Naive thymus-derived CD4-positive, alpha-beta T cell (primary cell): ENCODE measurements around the gene GALNT12. TPM values are rescaled to one million over a fixed set of nuclear protein-coding genes. Genes with fewer than 3 reads are reported as not detected.

Experiments
- ATAC-seq: fragments of 150-1000 bp; cut with Tn5 transposase; 2 replicates; pipeline ENCODE4 v1.10.0; 2021; ENCODE audit warnings: mild to moderate bottlenecking, moderate library complexity
- CTCF ChIA-PET: fragments of 350-600 bp; sonication (Branson Sonifier 250); formaldehyde crosslinking; loops from one replicate; lab custom pipeline; 2021; ENCODE audit warnings: antibody characterized with exemption; lab: Charles Lee
- POLR2A ChIA-PET: fragments of 350-600 bp; sonication (Branson Sonifier 250); formaldehyde crosslinking; loops from one replicate; lab custom pipeline; 2021; ENCODE audit warnings: antibody characterized with exemption, inconsistent platforms; lab: Charles Lee
- DNase-seq, 9 donors: peaks; one replicate each; pipeline versions ENCODE4 v3.0.0 to v3.0.0-alpha.2; 2020 to 2022; ENCODE audit warnings: mixed read lengths in 1 of 9
- H3K27ac ChIP-seq: one replicate; pipeline ENCODE4 v1.7.0; 2013; ENCODE audit warnings: mild to moderate bottlenecking, low read depth, low read length, moderate library complexity
- H3K27me3 ChIP-seq, 2 donors: one replicate each; pipeline ENCODE4 v1.7.0; 2013; ENCODE audit warnings: low read length in 2 of 2, mild to moderate bottlenecking in 2 of 2, moderate library complexity in 2 of 2; ENCODE audit not compliant: control insufficient read depth in 2 of 2, insufficient read depth in 2 of 2
- H3K36me3 ChIP-seq, 3 experiments: 1 replicate in 2 of 3; 2 replicates in 1 of 3; pipeline ENCODE4 v1.7.0; 2013; ENCODE audit warnings: low read length in 3 of 3, mild to moderate bottlenecking in 3 of 3, moderate library complexity in 1 of 3; ENCODE audit not compliant: insufficient read depth in 3 of 3, control insufficient read depth in 2 of 3
- H3K4me1 ChIP-seq, 2 donors: one replicate each; pipeline ENCODE4 v1.7.0; 2013; ENCODE audit warnings: low read length in 2 of 2, mild to moderate bottlenecking in 2 of 2, moderate library complexity in 1 of 2; ENCODE audit not compliant: control insufficient read depth in 2 of 2, insufficient read depth in 2 of 2
- H3K4me3 ChIP-seq: 2 replicates; pipeline ENCODE4 v1.7.0; 2013; ENCODE audit warnings: mild to moderate bottlenecking, low read length
- H3K9me3 ChIP-seq, 3 experiments: 1 replicate in 2 of 3; 2 replicates in 1 of 3; pipeline ENCODE4 v1.7.0; 2013; ENCODE audit warnings: low read length in 3 of 3; ENCODE audit not compliant: control insufficient read depth in 2 of 3
- H3K27ac Mint-ChIP-seq, 9 donors: one replicate each; pipeline ENCODE4 v1.8.0; 2020 to 2022; ENCODE audit warnings: mixed read lengths in 9 of 9, mild to moderate bottlenecking in 8 of 9, moderate library complexity in 5 of 9, inconsistent platforms in 2 of 9
- H3K27me3 Mint-ChIP-seq, 5 donors: one replicate each; pipeline ENCODE4 v1.8.0; 2021 to 2022; ENCODE audit warnings: mixed read lengths in 5 of 5, mild to moderate bottlenecking in 1 of 5
- H3K36me3 Mint-ChIP-seq, 5 donors: one replicate each; pipeline ENCODE4 v1.8.0; 2020 to 2022; ENCODE audit warnings: mixed read lengths in 5 of 5, mild to moderate bottlenecking in 3 of 5, inconsistent platforms in 1 of 5
- H3K4me1 Mint-ChIP-seq, 7 donors: one replicate each; pipeline ENCODE4 v1.8.0; 2020 to 2022; ENCODE audit warnings: mixed read lengths in 7 of 7, mild to moderate bottlenecking in 3 of 7, inconsistent platforms in 1 of 7
- H3K4me3 Mint-ChIP-seq, 10 donors: one replicate each; pipeline ENCODE4 v1.8.0; 2020 to 2022; ENCODE audit warnings: mild to moderate bottlenecking in 10 of 10, mixed read lengths in 10 of 10, moderate library complexity in 6 of 10, inconsistent platforms in 2 of 10
- H3K9me3 Mint-ChIP-seq, 11 donors: one replicate each; pipeline ENCODE4 v1.8.0; 2020 to 2022; ENCODE audit warnings: mixed read lengths in 11 of 11, mild to moderate bottlenecking in 4 of 11, inconsistent platforms in 1 of 11, moderate library complexity in 1 of 11
- intact Hi-C, 2 donors: fragments of 100-400 bp; cut with micrococcal nuclease; formaldehyde crosslinking; loops; one replicate each; pipeline ENCODE4 v1.15.1; 2023
- polyA plus RNA-seq, 2 donors: library from polyadenylated mRNA; unstranded; fragments of 300-500 nt; fragmentation: Illumina TruSeq; gene quantifications; one replicate each; pipeline ENCODE4 v1.2.3, GENCODE V29; 2021
- total RNA-seq, 6 experiments: library from RNA in 5 of 6; stranded (reverse) in 5 of 6; gene quantifications; 1 replicate in 5 of 6; 2 replicates in 1 of 6; pipeline ENCODE4 v1.2.3 and lab custom pipeline; 2021 to 2026

Gene GALNT12
- total and polyA plus RNA-seq, 7 experiments from 2014 or later: 3.1 to 14.3 (median 10.1) TPM

DNA sequence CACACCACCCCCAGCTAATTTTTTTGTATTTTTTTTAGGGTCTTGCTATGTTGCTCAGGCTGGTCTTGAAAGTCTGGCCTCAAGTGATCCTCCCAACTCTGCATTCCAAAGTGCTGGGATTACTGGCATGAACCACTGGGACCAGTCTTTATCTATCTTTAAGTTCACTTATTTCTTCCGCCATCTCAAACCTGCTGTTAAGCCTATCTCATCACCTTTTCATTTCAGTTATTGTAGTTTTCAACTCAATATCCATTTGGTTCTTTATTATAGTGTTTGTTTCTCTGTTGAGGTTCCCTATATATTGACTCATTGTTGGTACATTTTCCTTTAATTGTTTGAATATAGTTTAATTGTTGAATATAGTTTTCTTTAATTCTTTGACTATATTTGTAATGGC, 48.1 kb downstream of the GALNT12 start:
- peaks cover 0 to 12% (median 0%) of the 10 kb centered on the region in 7 donors for H3K4me1 Mint-ChIP-seq
- H3K36me3 ChIP-seq: no peaks in the 10 kb centered on the region
- H3K4me3 ChIP-seq: no peak overlapping the region
- H3K27ac Mint-ChIP-seq: no peak overlapping the region
- no peaks in the 10 kb centered on the region for H3K27me3 ChIP-seq
- ATAC-seq: no peak
- intact Hi-C loops: no loop called here
- H3K4me3 Mint-ChIP-seq: no peak overlapping the region
- H3K9me3 ChIP-seq: no peaks in the 10 kb centered on the region
- peaks cover 3 to 31% (median 14%) of the 10 kb centered on the region in 11 donors for H3K9me3 Mint-ChIP-seq
- H3K4me1 ChIP-seq: no peaks in the 10 kb centered on the region
- peaks cover 5 to 21% (median 15%) of the 10 kb centered on the region in 5 donors for H3K27me3 Mint-ChIP-seq
- H3K27ac ChIP-seq: no peak overlapping the region
- H3K36me3 Mint-ChIP-seq: peaks cover 0 to 13% (median 9%) of the 10 kb centered on the region in 5 donors
- DNase-seq: no peak
- ChIA-PET POLR2A (no interaction called here), CTCF (no interaction called here)

GRCh38 chr9:98856982-98857381, 49.5 kb downstream of the GALNT12 start:
- Mint-ChIP-seq H3K36me3 (peaks cover 0 to 13% (median 9%) of the 10 kb centered on the region in 5 donors), H3K4me1 (peaks cover 0 to 4% (median 0%) of the 10 kb centered on the region in 7 donors), H3K9me3 (peaks cover 3 to 31% (median 14%) of the 10 kb centered on the region in 11 donors), H3K27me3 (peaks cover 5 to 21% (median 15%) of the 10 kb centered on the region in 5 donors), H3K27ac (no peak overlapping the region), H3K4me3 (no peak overlapping the region)
- H3K4me3 ChIP-seq: no peak overlapping the region
- CTCF ChIA-PET: interaction anchor here (1.9 kb wide), 1 partner anchor 9 kb away, joined by 6 read pairs; no protein-coding TSS in a partner anchor
- no peaks in the 10 kb centered on the region for H3K27me3 ChIP-seq
- H3K27ac ChIP-seq: no peak overlapping the region
- ATAC-seq: no peak
- POLR2A ChIA-PET: no interaction called here
- H3K9me3 ChIP-seq: no peaks in the 10 kb centered on the region
- no peaks in the 10 kb centered on the region for H3K4me1 ChIP-seq
- H3K36me3 ChIP-seq: no peaks in the 10 kb centered on the region
- no peak for DNase-seq
- intact Hi-C loops: no loop called here

- Mint-ChIP-seq H3K4me1 (peaks cover 0 to 4% (median 0%) of the 10 kb centered on the region in 7 donors), H3K27ac (no peak overlapping the region), H3K4me3 (no peak overlapping the region), H3K9me3 (peaks cover 3 to 27% (median 12%) of the 10 kb centered on the region in 11 donors), H3K36me3 (peaks cover 0 to 13% (median 7%) of the 10 kb centered on the region in 5 donors), H3K27me3 (peaks cover 5 to 28% (median 12%) of the 10 kb centered on the region in 5 donors)
- ChIA-PET POLR2A (no interaction called here), CTCF (no interaction called here)
- no peak overlapping the region for H3K4me3 ChIP-seq
- H3K27ac ChIP-seq: no peak overlapping the region
- DNase-seq (no peak), ATAC-seq (no peak)
- no peaks in the 10 kb centered on the region for H3K36me3 ChIP-seq
- H3K9me3 ChIP-seq: no peaks in the 10 kb centered on the region
- H3K4me1 ChIP-seq: no peaks in the 10 kb centered on the region
- H3K27me3 ChIP-seq: no peaks in the 10 kb centered on the region
- intact Hi-C loops: no loop called here
Measured at GRCh38 chr9:98859941-98860340, 52.5 kb downstream of the GALNT12 start.

- DNase-seq: no peak
- Mint-ChIP-seq H3K27me3 (peaks cover 5 to 19% (median 16%) of the 10 kb centered on the region in 5 donors), H3K27ac (no peak overlapping the region), H3K9me3 (peaks cover 0 to 18% (median 7%) of the 10 kb centered on the region in 11 donors), H3K4me1 (peaks cover 0 to 4% (median 0%) of the 10 kb centered on the region in 7 donors), H3K36me3 (peaks cover 0 to 8% (median 0%) of the 10 kb centered on the region in 5 donors), H3K4me3 (no peak overlapping the region)
- H3K27ac ChIP-seq: no peak overlapping the region
- H3K27me3 ChIP-seq: no peaks in the 10 kb centered on the region
- no peak for ATAC-seq
- intact Hi-C loops: no loop called here
- no peaks in the 10 kb centered on the region for H3K9me3 ChIP-seq
- ChIA-PET POLR2A (no interaction called here), CTCF (no interaction called here)
- no peak overlapping the region for H3K4me3 ChIP-seq
- no peaks in the 10 kb centered on the region for H3K4me1 ChIP-seq
- H3K36me3 ChIP-seq: no peaks in the 10 kb centered on the region
Measured at GRCh38 chr9:98860871-98861293, 53.4 kb downstream of the GALNT12 start.

DNA sequence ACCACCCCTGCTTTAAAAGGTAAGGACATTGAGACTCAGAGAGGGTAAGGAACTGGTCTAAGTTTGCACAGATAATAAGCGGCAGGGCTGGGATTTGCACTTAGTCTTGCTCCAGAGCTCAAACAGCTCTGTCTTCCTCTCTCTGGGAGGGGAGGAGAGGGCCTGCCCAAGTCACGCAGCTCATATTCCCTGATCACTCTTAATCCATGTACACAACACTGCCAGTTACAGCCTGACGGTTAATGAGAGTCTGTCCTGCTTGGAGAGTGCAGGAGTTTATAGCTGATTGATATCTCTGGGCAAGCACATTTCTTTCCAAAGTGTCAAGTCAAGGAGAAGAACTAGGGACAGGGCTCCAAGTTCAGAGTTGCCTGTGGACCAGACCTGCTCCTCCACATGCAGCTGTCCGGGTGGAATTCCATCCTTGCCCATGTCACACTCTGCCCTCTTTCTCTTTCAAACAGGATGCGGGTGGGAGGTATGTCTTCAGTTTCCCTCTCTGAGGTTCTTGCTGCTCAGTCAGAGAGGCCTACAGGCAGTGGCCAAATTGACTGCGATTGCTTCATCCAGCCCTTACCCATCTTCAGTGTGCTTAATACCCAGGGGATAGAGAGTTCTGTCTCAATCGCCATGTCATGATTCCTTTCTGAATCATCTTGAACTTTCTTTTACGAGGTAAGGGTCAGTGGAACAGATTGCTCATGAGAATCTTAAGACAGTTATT, 54.5 kb downstream of the GALNT12 start:
- Mint-ChIP-seq H3K4me1 (peaks cover 0 to 4% (median 0%) of the 10 kb centered on the region in 7 donors), H3K27me3 (peaks cover 5 to 21% (median 15%) of the 10 kb centered on the region in 5 donors), H3K27ac (no peak overlapping the region), H3K9me3 (peaks cover 0 to 7% (median 0%) of the 10 kb centered on the region in 11 donors), H3K36me3 (peaks cover 0 to 6% (median 0%) of the 10 kb centered on the region in 5 donors), H3K4me3 (no peak overlapping the region)
- no peaks in the 10 kb centered on the region for H3K36me3 ChIP-seq
- ChIA-PET CTCF (no interaction called here), POLR2A (no interaction called here)
- no peaks in the 10 kb centered on the region for H3K4me1 ChIP-seq
- no peaks in the 10 kb centered on the region for H3K27me3 ChIP-seq
- H3K27ac ChIP-seq: no peak overlapping the region
- no peaks in the 10 kb centered on the region for H3K9me3 ChIP-seq
- H3K4me3 ChIP-seq: no peak overlapping the region
- DNase-seq (no peak), ATAC-seq (peak; percentile 54)
- intact Hi-C loops: no loop called here

DNA sequence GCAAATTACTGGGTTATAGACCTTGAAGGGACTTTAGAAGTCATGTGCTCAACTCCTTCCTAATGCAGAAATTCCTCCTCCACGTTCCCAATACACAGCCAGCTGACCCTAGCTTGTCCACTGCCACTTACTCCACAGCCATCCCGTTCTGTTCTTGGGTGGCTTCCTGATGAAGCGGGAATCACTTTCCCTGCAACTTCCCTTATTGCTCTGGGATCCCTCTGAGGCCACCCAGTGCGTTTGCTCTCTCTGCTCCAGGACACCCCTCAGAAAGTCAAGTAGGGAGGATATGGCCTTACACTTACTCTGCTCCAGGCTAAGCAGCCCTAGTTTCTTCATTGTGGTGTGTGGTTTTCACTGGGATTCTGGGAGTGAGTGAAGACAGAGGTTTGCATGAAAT, 55.5 kb downstream of the GALNT12 start:
- Mint-ChIP-seq H3K4me3 (no peak overlapping the region), H3K9me3 (peaks cover 0 to 1% (median 0%) of the 10 kb centered on the region in 11 donors), H3K27me3 (peaks cover under 1 to 21% (median 5%) of the 10 kb centered on the region in 5 donors), H3K36me3 (no peaks in the 10 kb centered on the region), H3K27ac (no peak overlapping the region), H3K4me1 (peaks cover 0 to 9% (median 0%) of the 10 kb centered on the region in 7 donors)
- POLR2A ChIA-PET: no interaction called here
- Histone ChIP-seq H3K27ac (no peak overlapping the region), H3K4me1 (no peaks in the 10 kb centered on the region), H3K36me3 (no peaks in the 10 kb centered on the region), H3K27me3 (no peaks in the 10 kb centered on the region), H3K9me3 (no peaks in the 10 kb centered on the region), H3K4me3 (no peak overlapping the region)
- DNase-seq (no peak), ATAC-seq (no peak)
- intact Hi-C loops: no loop called here
- CTCF ChIA-PET: no interaction called here
